ENCODE results near the gene MRPS9.

The MRPS9 gene

GRCh38 chr2:105037572-105038382 lies at the start of gene MRPS9:
MRPS9 (plus strand) TSS chr2:105038069; CDS start chr2:105038093, 24 bp downstream.
- FAIRE-seq: peak; percentile 97
- peak; percentile 98 for DNase-seq (ENCODE audit: extremely low spot score, insufficient read length, low read depth)

- FAIRE-seq (no peak), DNase-seq (ENCODE audit: extremely low spot score, insufficient read length, low read depth) (no peak)
Measured at GRCh38 chr2:105005181-105005951, 32.5 kb upstream of the MRPS9 start.

- FAIRE-seq (no peak), DNase-seq (ENCODE audit: extremely low spot score, insufficient read length, low read depth) (no peak)
Measured at GRCh38 chr2:105007367-105007766, 30.5 kb upstream of the MRPS9 start.

- DNase-seq (ENCODE audit: extremely low spot score, insufficient read length, low read depth): no peak
- no peak for FAIRE-seq
Measured at GRCh38 chr2:105032476-105032875, 5.4 kb upstream of the MRPS9 start.

GRCh38 chr2:105034170-105034569 lies 3.7 kb upstream of the MRPS9 start:
- DNase-seq (ENCODE audit: extremely low spot score, insufficient read length, low read depth): no peak
- FAIRE-seq: no peak

GRCh38 chr2:105038383-105039061 lies 653 bp downstream of the MRPS9 start:
- FAIRE-seq (no peak), DNase-seq (ENCODE audit: extremely low spot score, insufficient read length, low read depth) (no peak)

- no peak for FAIRE-seq
Measured at GRCh38 chr2:105039559-105039958, 1.7 kb downstream of the MRPS9 start.

GRCh38 chr2:105042189-105042588 lies 4.3 kb downstream of the MRPS9 start:
- no peak for DNase-seq (ENCODE audit: extremely low spot score, insufficient read length, low read depth)
- no peak for FAIRE-seq

More at GRCh38 chr2:105039559-105039958, 1.7 kb downstream of the MRPS9 start:
- no peak for DNase-seq (ENCODE audit: extremely low spot score, insufficient read length, low read depth)

GRCh38 chr2:105052773-105053172 lies 14.9 kb downstream of the MRPS9 start:
- FAIRE-seq (no peak), DNase-seq (ENCODE audit: extremely low spot score, insufficient read length, low read depth) (no peak)

GRCh38 chr2:105055613-105056012 lies 17.7 kb downstream of the MRPS9 start:
- no peak for FAIRE-seq
- DNase-seq (ENCODE audit: extremely low spot score, insufficient read length, low read depth): no peak

- FAIRE-seq (no peak), DNase-seq (ENCODE audit: extremely low spot score, insufficient read length, low read depth) (no peak)
Measured at GRCh38 chr2:105056245-105056644, 18.4 kb downstream of the MRPS9 start.

- no peak for FAIRE-seq
- no peak for DNase-seq (ENCODE audit: extremely low spot score, insufficient read length, low read depth)
Measured at GRCh38 chr2:105057005-105057404, 19.1 kb downstream of the MRPS9 start.

GRCh38 chr2:105061560-105061959 lies 23.7 kb downstream of the MRPS9 start:
- no peak for FAIRE-seq
- DNase-seq (ENCODE audit: extremely low spot score, insufficient read length, low read depth): no peak

GRCh38 chr2:105062158-105062557 lies 24.3 kb downstream of the MRPS9 start:
- no peak for DNase-seq (ENCODE audit: extremely low spot score, insufficient read length, low read depth)
- FAIRE-seq: no peak

GRCh38 chr2:105068387-105068786 lies 30.5 kb downstream of the MRPS9 start:
- DNase-seq (ENCODE audit: extremely low spot score, insufficient read length, low read depth) (no peak), FAIRE-seq (no peak)

GRCh38 chr2:105068875-105069274 lies 31.0 kb downstream of the MRPS9 start:
- DNase-seq (ENCODE audit: extremely low spot score, insufficient read length, low read depth) (no peak), FAIRE-seq (no peak)

- no peak for DNase-seq (ENCODE audit: extremely low spot score, insufficient read length, low read depth)
- no peak for FAIRE-seq
Measured at GRCh38 chr2:105070010-105070865, 32.4 kb downstream of the MRPS9 start.

GRCh38 chr2:105071379-105071778 lies 33.5 kb downstream of the MRPS9 start:
- FAIRE-seq (no peak), DNase-seq (ENCODE audit: extremely low spot score, insufficient read length, low read depth) (no peak)

GRCh38 chr2:105072039-105072438 lies 34.2 kb downstream of the MRPS9 start:
- DNase-seq (ENCODE audit: extremely low spot score, insufficient read length, low read depth) (no peak), FAIRE-seq (peak; percentile 76)

GRCh38 chr2:105073591-105073990 lies 35.7 kb downstream of the MRPS9 start:
- no peak for FAIRE-seq

More at GRCh38 chr2:105073591-105073990, 35.7 kb downstream of the MRPS9 start:
- DNase-seq (ENCODE audit: extremely low spot score, insufficient read length, low read depth): no peak

All from GM18507 (cell line).